Panc1 (cell line): ENCODE data around the gene CTXND1. TPM values are rescaled to one million over a fixed set of nuclear protein-coding genes. Genes with fewer than 3 reads are reported as not detected.

Experiments used
- ATAC-seq: fragments of 200-7000 bp; cut with Tn5 transposase; 2 replicates; pipeline ENCODE4 v1.9.1; 2020; ENCODE audit warnings: mild to moderate bottlenecking, moderate library complexity
- BruUV-seq: library from RNA; stranded (reverse); fragments of 400-500 nt; replicated peaks from 2 replicates; lab custom pipeline; 2021; lab: Mats Ljungman, UMichigan
- CTCF ChIA-PET: fragments of 300-600 bp; sonication (Branson Sonifier 250); formaldehyde crosslinking; loops from one replicate; lab custom pipeline; 2022; ENCODE audit warnings: antibody characterized with exemption; lab: Charles Lee
- POLR2A ChIA-PET: fragments of 300-600 bp; sonication (Branson Sonifier 250); formaldehyde crosslinking; loops from one replicate; lab custom pipeline; 2022; ENCODE audit warnings: antibody characterized with exemption; lab: Charles Lee
- DNase-seq: peaks from one replicate; pipeline ENCODE4 v3.0.0-alpha.2; 2010; ENCODE audit warnings: low read depth, low spot score
- H3K27ac ChIP-seq: 2 replicates; pipeline ENCODE4 v1.5.1; 2011; ENCODE audit warnings: mild to moderate bottlenecking, low read length, inconsistent platforms
- H3K27me3 ChIP-seq: fragments of 200-500 bp; sonication (Bioruptor generic); 2 replicates; pipeline ENCODE4 v1.6.0; 2014; ENCODE audit warnings: low read length, inconsistent platforms; ENCODE audit not compliant: control insufficient read depth, insufficient read depth
- H3K36me3 ChIP-seq: fragments of 200-500 bp; sonication (Bioruptor generic); 2 replicates; pipeline ENCODE4 v1.5.1; 2014; ENCODE audit warnings: inconsistent platforms, mild to moderate bottlenecking, low read length, moderate library complexity; ENCODE audit not compliant: control insufficient read depth, insufficient read depth
- H3K4me1 ChIP-seq: 2 replicates; pipeline ENCODE4 v1.5.1; 2011; ENCODE audit warnings: inconsistent platforms, mild to moderate bottlenecking, low read length, moderate library complexity; ENCODE audit not compliant: control insufficient read depth, insufficient read depth
- H3K4me3 ChIP-seq, 2 experiments: 2 replicates each; pipeline ENCODE4 v1.5.1; 2011 to 2012; ENCODE audit warnings: low read depth in 2 of 2, low read length in 2 of 2, mild to moderate bottlenecking in 2 of 2, inconsistent platforms in 1 of 2, moderate library complexity in 1 of 2
- H3K9me3 ChIP-seq: fragments of 200-500 bp; sonication (Bioruptor generic); 2 replicates; pipeline ENCODE4 v1.5.1; 2014; ENCODE audit warnings: low read depth, mild to moderate bottlenecking, inconsistent platforms, low read length, moderate library complexity; ENCODE audit not compliant: control insufficient read depth, insufficient read depth
- CTCF ChIP-seq: fragments of 450-650 bp; IDR thresholded peaks from 2 replicates; pipeline ENCODE4 v1.5.1; 2017; ENCODE audit warnings: mild to moderate bottlenecking
- POLR2AphosphoS5 ChIP-seq: IDR thresholded peaks from 2 replicates; pipeline ENCODE4 v1.6.1; 2012; ENCODE audit warnings: mild to moderate bottlenecking, low read depth, low read length, moderate library complexity
- SIN3A ChIP-seq: IDR thresholded peaks from 2 replicates; pipeline ENCODE4 v1.6.1; 2012; ENCODE audit warnings: low read depth, mild to moderate bottlenecking, low read length, moderate library complexity, borderline replicate concordance; ENCODE audit not compliant: insufficient read depth
- TCF7L2 ChIP-seq: IDR thresholded peaks from 2 replicates; pipeline ENCODE4 v1.6.1; 2011; ENCODE audit warnings: mild to moderate bottlenecking, low read depth, low read length, inconsistent platforms
- in situ Hi-C: cut with HindIII; loops from 2 replicates; pipeline ENCODE4 v1.10.0; 2016; ENCODE audit warnings: low sequenced_read_pairs, low pct_unique_long_range_greater_than_20kb
- intact Hi-C: fragments of 100-400 bp; cut with micrococcal nuclease; formaldehyde crosslinking; loops from one replicate; pipeline ENCODE4 v1.10.0; 2022; ENCODE audit not compliant: unreplicated experiment
- total RNA-seq: library from RNA; stranded (reverse); gene quantifications from one replicate; pipeline ENCODE4 v1.2.1, GENCODE V29; 2021; ENCODE audit not compliant: unreplicated experiment
- TF ChIP-seq, protein P1 (sequence below), 2 experiments: IDR thresholded peaks; 2 replicates each; pipeline ENCODE4 v1.6.1; 2011 to 2012; ENCODE audit warnings: low read depth in 2 of 2, control low read depth in 1 of 2, low read length in 1 of 2, mild to moderate bottlenecking in 1 of 2, moderate library complexity in 1 of 2; ENCODE audit not compliant: insufficient read depth in 1 of 2

CTXND1 gene
- total RNA-seq, 1 experiment from 2014 or later, result not detected

- 0 out of 2 replicates have a peak, but pooled peaks cover 2% of the 10 kb centered on the region for H3K27me3 ChIP-seq
- no peaks in the 10 kb centered on the region for H3K36me3 ChIP-seq
- no peaks in the 10 kb centered on the region for H3K4me1 ChIP-seq
- no TSS peak for BruUV-seq
- no peak overlapping the region for H3K27ac ChIP-seq
- TF ChIP-seq CTCF (no peak), POLR2AphosphoS5 (no peak), TCF7L2 (no peak), SIN3A (no peak)
- TF ChIP-seq, protein P1, sequence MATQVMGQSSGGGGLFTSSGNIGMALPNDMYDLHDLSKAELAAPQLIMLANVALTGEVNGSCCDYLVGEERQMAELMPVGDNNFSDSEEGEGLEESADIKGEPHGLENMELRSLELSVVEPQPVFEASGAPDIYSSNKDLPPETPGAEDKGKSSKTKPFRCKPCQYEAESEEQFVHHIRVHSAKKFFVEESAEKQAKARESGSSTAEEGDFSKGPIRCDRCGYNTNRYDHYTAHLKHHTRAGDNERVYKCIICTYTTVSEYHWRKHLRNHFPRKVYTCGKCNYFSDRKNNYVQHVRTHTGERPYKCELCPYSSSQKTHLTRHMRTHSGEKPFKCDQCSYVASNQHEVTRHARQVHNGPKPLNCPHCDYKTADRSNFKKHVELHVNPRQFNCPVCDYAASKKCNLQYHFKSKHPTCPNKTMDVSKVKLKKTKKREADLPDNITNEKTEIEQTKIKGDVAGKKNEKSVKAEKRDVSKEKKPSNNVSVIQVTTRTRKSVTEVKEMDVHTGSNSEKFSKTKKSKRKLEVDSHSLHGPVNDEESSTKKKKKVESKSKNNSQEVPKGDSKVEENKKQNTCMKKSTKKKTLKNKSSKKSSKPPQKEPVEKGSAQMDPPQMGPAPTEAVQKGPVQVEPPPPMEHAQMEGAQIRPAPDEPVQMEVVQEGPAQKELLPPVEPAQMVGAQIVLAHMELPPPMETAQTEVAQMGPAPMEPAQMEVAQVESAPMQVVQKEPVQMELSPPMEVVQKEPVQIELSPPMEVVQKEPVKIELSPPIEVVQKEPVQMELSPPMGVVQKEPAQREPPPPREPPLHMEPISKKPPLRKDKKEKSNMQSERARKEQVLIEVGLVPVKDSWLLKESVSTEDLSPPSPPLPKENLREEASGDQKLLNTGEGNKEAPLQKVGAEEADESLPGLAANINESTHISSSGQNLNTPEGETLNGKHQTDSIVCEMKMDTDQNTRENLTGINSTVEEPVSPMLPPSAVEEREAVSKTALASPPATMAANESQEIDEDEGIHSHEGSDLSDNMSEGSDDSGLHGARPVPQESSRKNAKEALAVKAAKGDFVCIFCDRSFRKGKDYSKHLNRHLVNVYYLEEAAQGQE (IDR thresholded peaks at IDR 0.05; ENCODE audit: insufficient read depth in 1 of 2, low read depth in 2 of 2, low read length in 1 of 2), result no peak
- in situ Hi-C loops, result no loop called here
- CTCF ChIA-PET, result no interaction called here
- no peak for DNase-seq
- intact Hi-C loops, result no loop called here
- POLR2A ChIA-PET, result no interaction called here
- no peaks in the 10 kb centered on the region for H3K9me3 ChIP-seq
- ATAC-seq, result no peak
- H3K4me3 ChIP-seq, result no peak overlapping the region
These were observed 52.6 kb downstream of the CTXND1 start for GRCh38 chr15:80199366-80199765.

- no peaks in the 10 kb centered on the region for H3K9me3 ChIP-seq
- CTCF ChIA-PET, result no interaction called here
- ATAC-seq (no peak), DNase-seq (no peak)
- no peaks in the 10 kb centered on the region for H3K36me3 ChIP-seq
- no peaks in the 10 kb centered on the region for H3K4me1 ChIP-seq
- no TSS peak for BruUV-seq
- no peak for TF ChIP-seq CTCF
- no peak for TF ChIP-seq SIN3A
- no peak for TF ChIP-seq POLR2AphosphoS5
- no peak for TF ChIP-seq TCF7L2
- TF ChIP-seq, protein P1 (IDR thresholded peaks at IDR 0.05; ENCODE audit: insufficient read depth in 1 of 2, low read depth in 2 of 2, low read length in 1 of 2), result no peak
- POLR2A ChIA-PET, result no interaction called here
- H3K4me3 ChIP-seq, result no peak overlapping the region
- in situ Hi-C loops, result no loop called here
- H3K27me3 ChIP-seq, result no peaks in the 10 kb centered on the region
- intact Hi-C loops, result no loop called here
- H3K27ac ChIP-seq, result no peak overlapping the region
These were observed 57.1 kb downstream of the CTXND1 start for GRCh38 chr15:80194914-80195313.
